ENCODE results near the gene RALGAPA1.
"Not testable (repeated sequence)": the region's sequence is repeated elsewhere in the genome, so short reads cannot be mapped to it uniquely, and the experiment has no call there.

The RALGAPA1 gene

GRCh38 chr14:35696119-35696518 lies 113.0 kb downstream of the RALGAPA1 start:
- DNase-seq: no peak

- no peak for DNase-seq
Measured at GRCh38 chr14:35695647-35696046, 113.4 kb downstream of the RALGAPA1 start.

GRCh38 chr14:35695072-35695471 lies 114.0 kb downstream of the RALGAPA1 start:
- DNase-seq: no peak

- DNase-seq: no peak
Measured at GRCh38 chr14:35689000-35689460, 120.1 kb downstream of the RALGAPA1 start.

GRCh38 chr14:35688126-35688826 lies 120.8 kb downstream of the RALGAPA1 start:
- DNase-seq: no peak

GRCh38 chr14:35687335-35687939 lies 121.7 kb downstream of the RALGAPA1 start:
- peak; percentile 35 to 77 for DNase-seq

GRCh38 chr14:35683688-35684087 lies 125.4 kb downstream of the RALGAPA1 start:
- not testable (repeated sequence) for DNase-seq

- no peak for DNase-seq
Measured at GRCh38 chr14:35682802-35683201, 126.3 kb downstream of the RALGAPA1 start.

- DNase-seq: no peak
Measured at GRCh38 chr14:35678403-35679028, 130.6 kb downstream of the RALGAPA1 start.

GRCh38 chr14:35669782-35670181 lies 139.3 kb downstream of the RALGAPA1 start:
- DNase-seq: no peak

GRCh38 chr14:35666429-35667043 lies 142.6 kb downstream of the RALGAPA1 start:
- DNase-seq: no peak

- no peak for DNase-seq
Measured at GRCh38 chr14:35661875-35662274, 147.2 kb downstream of the RALGAPA1 start.

- no peak for DNase-seq
Measured at GRCh38 chr14:35653045-35653444, 156.1 kb downstream of the RALGAPA1 start.

GRCh38 chr14:35643513-35643912 lies 165.6 kb downstream of the RALGAPA1 start:
- no peak for DNase-seq

GRCh38 chr14:35637851-35638250 lies 171.2 kb downstream of the RALGAPA1 start:
- no peak for DNase-seq

GRCh38 chr14:35637269-35637668 lies 171.8 kb downstream of the RALGAPA1 start:
- no peak for DNase-seq

- peak; percentile 49 to 84 for DNase-seq
Measured at GRCh38 chr14:35632676-35633075, 176.4 kb downstream of the RALGAPA1 start.

- DNase-seq: no peak
Measured at GRCh38 chr14:35632271-35632670, 176.8 kb downstream of the RALGAPA1 start.

- no peak for DNase-seq
Measured at GRCh38 chr14:35631071-35631805, 177.9 kb downstream of the RALGAPA1 start.

- DNase-seq: no peak
Measured at GRCh38 chr14:35628989-35629388, 180.1 kb downstream of the RALGAPA1 start.

GRCh38 chr14:35626947-35627346 lies 182.1 kb downstream of the RALGAPA1 start:
- DNase-seq: not testable (repeated sequence)

- DNase-seq: not testable (repeated sequence)
Measured at GRCh38 chr14:35621996-35622395, 187.1 kb downstream of the RALGAPA1 start.

- not testable (repeated sequence) for DNase-seq
Measured at GRCh38 chr14:35619998-35620397, 189.1 kb downstream of the RALGAPA1 start.

All from inflammatory macrophage treated with lipopolysaccharide for 1 hour (primary cell).